Suprapubic skin (tissue), 4 donors: ENCODE results near the gene RXRB. TPM values are rescaled to one million over a fixed set of nuclear protein-coding genes. Genes with fewer than 3 reads are reported as not detected.

Experiments
- DNase-seq, 2 donors: peaks; one replicate each; pipeline ENCODE4 v3.0.0-alpha.2; 2019; ENCODE audit warnings: low spot score in 2 of 2
- H3K27ac ChIP-seq: fragments of 200-600 bp; sonication (generic); one replicate; pipeline ENCODE4 v1.5.1; 2019
- H3K27me3 ChIP-seq: fragments of 200-600 bp; sonication (generic); one replicate; pipeline ENCODE4 v1.5.1; 2019
- H3K36me3 ChIP-seq: fragments of 200-600 bp; sonication (generic); one replicate; pipeline ENCODE4 v1.5.1; 2019
- H3K4me1 ChIP-seq: fragments of 200-600 bp; sonication (generic); one replicate; pipeline ENCODE4 v1.5.1; 2019
- H3K4me3 ChIP-seq: fragments of 200-600 bp; sonication (generic); one replicate; pipeline ENCODE4 v1.5.1; 2019; ENCODE audit warnings: mild to moderate bottlenecking
- H3K9me3 ChIP-seq: fragments of 200-600 bp; sonication (generic); one replicate; pipeline ENCODE4 v1.5.1; 2019
- EP300 ChIP-seq: sonication (generic); formaldehyde crosslinking; IDR thresholded peaks from one replicate; pipeline ENCODE4 v1.6.1; 2017; ENCODE audit warnings: antibody characterized with exemption
- POLR2A ChIP-seq, 2 donors: fragments of 450-650 bp; IDR thresholded peaks; one replicate each; pipeline ENCODE4 v1.6.1; 2017; ENCODE audit warnings: antibody characterized with exemption in 2 of 2, mild to moderate bottlenecking in 2 of 2, moderate library complexity in 2 of 2
- POLR2AphosphoS5 ChIP-seq, 3 donors: sonication (generic); formaldehyde crosslinking; IDR thresholded peaks; one replicate each; pipeline ENCODE4 v1.6.1; 2017; ENCODE audit warnings: antibody characterized with exemption in 3 of 3
- WGBS: methylation state at CpG from one replicate; pipeline ENCODE4 v1.1.5; 2018; 5-methylcytosine and 5-hydroxymethylcytosine counted together
- total RNA-seq, 4 donors: library from RNA; depleted of rRNA; stranded (reverse); fragments of >200 nt; gene quantifications; one replicate each; pipeline ENCODE4 v1.1.0, GENCODE V29; 2016
- TF ChIP-seq, protein P1 (sequence below), 2 donors: fragments of 200-600 bp in 1 of 2; fragments of 450-650 bp in 1 of 2; sonication (generic) in 1 of 2; IDR thresholded peaks; one replicate each; pipeline ENCODE4 v1.5.1; 2016 to 2019; ENCODE audit warnings: antibody characterized with exemption in 2 of 2, mild to moderate bottlenecking in 1 of 2, moderate library complexity in 1 of 2

Gene RXRB
- total RNA-seq, 4 donors from 2014 or later: 18.6 to 47.9 (median 26.9) TPM

DNA sequence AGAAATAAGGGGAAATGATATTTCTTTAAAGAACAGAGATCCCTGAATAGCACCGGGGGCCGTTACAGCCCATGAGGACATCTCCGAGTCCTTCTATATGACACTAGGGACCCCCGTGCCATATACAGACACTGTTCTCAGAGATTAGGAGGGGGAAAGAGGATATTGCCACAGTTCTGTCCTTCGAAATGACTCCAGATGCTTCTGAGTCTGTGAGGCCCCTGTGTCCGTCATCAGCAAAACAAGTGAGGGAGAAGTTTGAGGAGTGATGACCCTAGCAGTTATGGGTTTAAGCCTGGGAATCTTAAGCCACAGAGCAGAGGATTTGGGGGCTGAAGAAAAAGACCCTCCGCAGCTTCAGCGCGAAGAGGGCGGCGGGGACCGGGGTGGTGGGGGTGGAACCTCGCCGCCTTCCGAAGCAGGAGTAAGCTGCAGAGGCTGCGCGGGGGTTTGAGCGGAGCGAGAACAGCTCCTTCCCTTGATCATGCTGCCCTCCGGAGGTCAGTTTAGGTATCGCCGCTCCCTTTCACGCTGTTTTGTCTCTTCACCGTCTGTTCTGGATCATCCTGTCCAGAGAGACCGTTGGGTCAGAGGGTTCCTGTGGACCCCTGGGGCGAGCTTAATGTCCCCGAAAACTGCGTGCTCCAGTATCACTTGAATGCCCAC is 47.6 kb upstream of the RXRB start:
- no peak for TF ChIP-seq POLR2AphosphoS5 (IDR thresholded peaks at IDR 0.05)
- TF ChIP-seq, protein P1, sequence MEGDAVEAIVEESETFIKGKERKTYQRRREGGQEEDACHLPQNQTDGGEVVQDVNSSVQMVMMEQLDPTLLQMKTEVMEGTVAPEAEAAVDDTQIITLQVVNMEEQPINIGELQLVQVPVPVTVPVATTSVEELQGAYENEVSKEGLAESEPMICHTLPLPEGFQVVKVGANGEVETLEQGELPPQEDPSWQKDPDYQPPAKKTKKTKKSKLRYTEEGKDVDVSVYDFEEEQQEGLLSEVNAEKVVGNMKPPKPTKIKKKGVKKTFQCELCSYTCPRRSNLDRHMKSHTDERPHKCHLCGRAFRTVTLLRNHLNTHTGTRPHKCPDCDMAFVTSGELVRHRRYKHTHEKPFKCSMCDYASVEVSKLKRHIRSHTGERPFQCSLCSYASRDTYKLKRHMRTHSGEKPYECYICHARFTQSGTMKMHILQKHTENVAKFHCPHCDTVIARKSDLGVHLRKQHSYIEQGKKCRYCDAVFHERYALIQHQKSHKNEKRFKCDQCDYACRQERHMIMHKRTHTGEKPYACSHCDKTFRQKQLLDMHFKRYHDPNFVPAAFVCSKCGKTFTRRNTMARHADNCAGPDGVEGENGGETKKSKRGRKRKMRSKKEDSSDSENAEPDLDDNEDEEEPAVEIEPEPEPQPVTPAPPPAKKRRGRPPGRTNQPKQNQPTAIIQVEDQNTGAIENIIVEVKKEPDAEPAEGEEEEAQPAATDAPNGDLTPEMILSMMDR (IDR thresholded peaks at IDR 0.05): peak; percentile 95 to 96
- peaks cover 17% of the 10 kb centered on the region for H3K36me3 ChIP-seq
- H3K27ac ChIP-seq: peak overlapping the region; percentile 96
- no peaks in the 10 kb centered on the region for H3K27me3 ChIP-seq
- 8% methylated on average over 15 of the region's 28 CpGs for WGBS
- peaks cover 34% of the 10 kb centered on the region for H3K4me1 ChIP-seq
- no peaks in the 10 kb centered on the region for H3K9me3 ChIP-seq
- DNase-seq: peak; percentile 94 to 96
- H3K4me3 ChIP-seq: peak overlapping the region; percentile 71

DNA sequence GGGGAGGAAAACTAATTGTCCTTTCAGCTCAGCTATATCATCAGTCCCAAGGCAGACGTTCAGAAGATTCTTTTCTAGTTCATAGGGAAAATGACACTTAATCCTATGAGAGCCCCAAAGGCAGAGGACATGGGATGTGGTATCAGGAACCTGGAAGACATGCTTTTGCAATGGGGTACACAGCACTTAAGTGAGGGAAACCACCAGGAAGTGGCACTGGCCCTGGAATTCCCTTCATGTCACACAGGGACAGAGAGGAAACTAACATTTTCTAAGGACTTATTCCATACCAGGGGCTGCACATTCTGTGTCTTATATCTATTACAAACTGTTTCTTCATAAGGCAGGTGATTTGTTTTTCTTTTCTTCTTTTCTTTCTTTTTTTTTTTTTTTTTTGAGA is 43.0 kb upstream of the RXRB start:
- H3K9me3 ChIP-seq: no peaks in the 10 kb centered on the region
- no peak overlapping the region for H3K27ac ChIP-seq
- no peak for DNase-seq
- H3K4me3 ChIP-seq: no peak overlapping the region
- H3K4me1 ChIP-seq: peaks cover 10% of the 10 kb centered on the region
- TF ChIP-seq POLR2A (IDR thresholded peaks at IDR 0.05): no peak
- TF ChIP-seq, protein P1 (IDR thresholded peaks at IDR 0.05): no peak
- peaks cover 16% of the 10 kb centered on the region for H3K27me3 ChIP-seq
- WGBS: 25% methylated on average over 1 of the region's 1 CpG
- H3K36me3 ChIP-seq: no peaks in the 10 kb centered on the region

DNA sequence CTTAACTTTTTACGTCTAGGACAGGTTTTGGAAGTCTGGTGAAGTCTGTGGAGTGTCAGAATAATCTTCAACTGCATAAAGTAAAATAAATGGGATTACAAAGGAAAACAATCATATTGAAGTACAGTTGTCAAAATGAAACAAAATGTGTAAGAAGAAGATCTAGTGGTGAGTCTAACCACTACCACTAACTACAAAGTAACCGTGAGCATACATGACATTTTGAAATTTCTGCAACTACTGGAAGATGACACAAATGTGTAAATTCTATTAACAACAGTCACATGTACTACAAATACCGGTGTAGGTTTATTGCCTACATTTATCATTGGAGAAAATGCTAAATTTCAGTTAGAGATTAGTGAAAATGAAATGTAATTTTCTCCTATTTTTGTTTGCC is 41.5 kb upstream of the RXRB start:
- no peak for DNase-seq
- Histone ChIP-seq H3K27me3 (peaks cover 16% of the 10 kb centered on the region), H3K4me3 (no peak overlapping the region), H3K9me3 (no peaks in the 10 kb centered on the region), H3K27ac (no peak overlapping the region), H3K4me1 (no peaks in the 10 kb centered on the region), H3K36me3 (no peaks in the 10 kb centered on the region)
- TF ChIP-seq POLR2AphosphoS5 (IDR thresholded peaks at IDR 0.05) (no peak), POLR2A (IDR thresholded peaks at IDR 0.05) (no peak), EP300 (no peak)
- TF ChIP-seq, protein P1 (IDR thresholded peaks at IDR 0.05): no peak
- WGBS: 53% methylated on average over 3 of the region's 3 CpGs

DNA sequence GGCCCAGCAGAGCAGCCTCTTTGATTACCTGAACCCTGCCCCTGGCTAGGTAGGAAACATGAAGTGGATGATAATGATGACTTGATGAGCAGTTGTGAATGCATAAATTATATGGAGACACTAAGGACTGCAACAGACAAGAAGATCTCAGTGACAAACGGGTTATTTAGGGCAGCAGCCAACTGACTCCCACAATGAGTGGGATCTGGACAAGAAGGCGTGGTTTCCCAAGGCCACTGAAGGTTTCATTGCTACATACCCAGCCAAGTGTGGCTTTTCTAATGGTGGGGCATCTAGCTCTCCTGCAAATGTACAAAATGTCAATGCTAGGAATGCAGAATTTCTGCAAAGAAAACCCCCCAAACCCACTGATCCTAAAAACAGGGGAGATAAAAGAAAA is 37.3 kb upstream of the RXRB start:
- Histone ChIP-seq H3K4me1 (no peaks in the 10 kb centered on the region), H3K36me3 (no peaks in the 10 kb centered on the region), H3K4me3 (no peak overlapping the region), H3K27ac (no peak overlapping the region), H3K9me3 (no peaks in the 10 kb centered on the region), H3K27me3 (peaks cover 34% of the 10 kb centered on the region)
- TF ChIP-seq POLR2A (IDR thresholded peaks at IDR 0.05) (no peak), EP300 (no peak), POLR2AphosphoS5 (IDR thresholded peaks at IDR 0.05) (no peak)
- TF ChIP-seq, protein P1 (IDR thresholded peaks at IDR 0.05): no peak
- no peak for DNase-seq
- WGBS: 63% methylated on average over 2 of the region's 2 CpGs

DNA sequence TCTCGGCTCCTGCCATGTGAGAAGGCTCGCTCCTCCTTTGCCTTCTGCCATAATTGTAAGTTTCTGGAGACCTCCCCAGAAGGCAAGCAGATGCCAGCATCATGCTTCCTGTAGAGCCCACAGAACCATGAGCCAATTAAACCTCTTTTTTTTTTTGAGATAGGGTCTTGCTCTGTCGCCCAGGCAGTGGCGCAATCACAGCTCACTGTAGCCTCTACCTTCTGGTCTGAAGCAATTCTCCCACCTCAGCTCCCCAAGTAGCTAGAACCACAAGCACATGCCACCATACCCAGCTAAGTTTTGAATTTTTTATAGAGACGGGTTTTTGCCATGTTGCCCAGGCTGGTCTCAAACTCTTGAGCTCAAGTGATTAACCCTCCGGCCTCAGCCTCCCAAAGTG is 36.4 kb upstream of the RXRB start:
- H3K4me3 ChIP-seq: no peak overlapping the region
- H3K36me3 ChIP-seq: no peaks in the 10 kb centered on the region
- H3K27ac ChIP-seq: no peak overlapping the region
- TF ChIP-seq, protein P1 (IDR thresholded peaks at IDR 0.05): no peak
- DNase-seq: peak in 1 of 2 donors; percentile 6
- H3K27me3 ChIP-seq: peaks cover 34% of the 10 kb centered on the region
- 87% methylated on average over 6 of the region's 6 CpGs for WGBS
- H3K4me1 ChIP-seq: no peaks in the 10 kb centered on the region
- no peaks in the 10 kb centered on the region for H3K9me3 ChIP-seq
